ENCODE data around the gene TTLL11. TPM values are rescaled to one million over a fixed set of nuclear protein-coding genes. Genes with fewer than 3 reads are reported as not detected.

The TTLL11 gene
- total RNA-seq, 2 experiments from 2014 or later, result 3.3 to 6.9 TPM

DNA sequence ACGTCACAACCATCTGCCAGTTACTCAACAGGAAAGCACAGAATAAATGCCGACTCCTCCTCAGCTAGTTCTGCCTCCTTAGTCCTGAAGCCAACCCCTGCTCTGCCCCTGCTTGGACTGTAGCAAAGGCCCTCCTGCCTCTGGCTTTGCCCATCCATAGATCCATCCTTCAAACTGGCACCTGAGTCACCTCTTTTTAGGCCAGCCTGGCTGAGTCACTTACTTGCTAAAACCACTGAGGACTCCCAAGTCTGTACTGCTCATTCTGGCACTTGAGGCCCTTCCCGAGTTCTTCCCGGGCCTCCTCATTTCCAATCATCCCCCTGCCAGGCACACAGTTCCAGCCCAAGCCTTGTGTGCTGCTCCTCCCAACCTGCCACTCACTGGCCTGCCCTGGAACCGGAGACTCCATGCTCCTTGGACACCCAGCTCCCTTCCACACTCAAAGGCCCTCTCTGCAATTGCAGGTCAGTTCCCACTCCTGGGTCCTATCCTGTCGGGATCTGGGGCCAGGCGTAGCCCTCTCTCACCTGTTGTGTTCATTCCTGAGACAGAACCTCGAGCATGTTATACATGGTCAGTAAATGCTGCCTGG lies 221.6 kb downstream of the TTLL11 start:
- Histone ChIP-seq H3K79me2 (ENCODE audit: insufficient read depth, low read depth, low read length) (no peaks in the 10 kb centered on the region), H4K20me1 (ENCODE audit: insufficient read depth, low read length) (no peaks in the 10 kb centered on the region), H2AFZ (ENCODE audit: low read length) (no peak overlapping the region), H3K9me2 (ENCODE audit: insufficient read depth, low read length) (no peaks in the 10 kb centered on the region), H3K27ac (ENCODE audit: low read depth, low read length, poor library complexity, severe bottlenecking) (no peak overlapping the region), H3K36me3 (ENCODE audit: insufficient read depth, low read length) (no peaks in the 10 kb centered on the region), H3K4me3 (ENCODE audit: low read depth, low read length, poor library complexity, severe bottlenecking) (no peak overlapping the region), H3K4me1 (ENCODE audit: insufficient read depth, low read length, poor library complexity, severe bottlenecking) (peaks cover 9% of the 10 kb centered on the region), H3K4me2 (ENCODE audit: low read length) (no peak overlapping the region), H3K9me3 (ENCODE audit: low read length) (no peaks in the 10 kb centered on the region)
- BruUV-seq (replicated peaks), result no TSS peak
- POLR2A ChIA-PET, result interaction anchor here (0.5 to 1.0 kb wide), 2 partner anchors 11 to 14 kb away, joined by 4 read pairs; no protein-coding TSS in a partner anchor
- intact Hi-C loops (cut with micrococcal nuclease; ENCODE audit: unreplicated experiment), result no loop called here
- TF ChIP-seq, protein P1, sequence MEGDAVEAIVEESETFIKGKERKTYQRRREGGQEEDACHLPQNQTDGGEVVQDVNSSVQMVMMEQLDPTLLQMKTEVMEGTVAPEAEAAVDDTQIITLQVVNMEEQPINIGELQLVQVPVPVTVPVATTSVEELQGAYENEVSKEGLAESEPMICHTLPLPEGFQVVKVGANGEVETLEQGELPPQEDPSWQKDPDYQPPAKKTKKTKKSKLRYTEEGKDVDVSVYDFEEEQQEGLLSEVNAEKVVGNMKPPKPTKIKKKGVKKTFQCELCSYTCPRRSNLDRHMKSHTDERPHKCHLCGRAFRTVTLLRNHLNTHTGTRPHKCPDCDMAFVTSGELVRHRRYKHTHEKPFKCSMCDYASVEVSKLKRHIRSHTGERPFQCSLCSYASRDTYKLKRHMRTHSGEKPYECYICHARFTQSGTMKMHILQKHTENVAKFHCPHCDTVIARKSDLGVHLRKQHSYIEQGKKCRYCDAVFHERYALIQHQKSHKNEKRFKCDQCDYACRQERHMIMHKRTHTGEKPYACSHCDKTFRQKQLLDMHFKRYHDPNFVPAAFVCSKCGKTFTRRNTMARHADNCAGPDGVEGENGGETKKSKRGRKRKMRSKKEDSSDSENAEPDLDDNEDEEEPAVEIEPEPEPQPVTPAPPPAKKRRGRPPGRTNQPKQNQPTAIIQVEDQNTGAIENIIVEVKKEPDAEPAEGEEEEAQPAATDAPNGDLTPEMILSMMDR (conservative IDR thresholded peaks at IDR 0.05; ENCODE audit: low read length), result no peak
- TF ChIP-seq EZH2phosphoT487 (IDR thresholded peaks at IDR 0.05; ENCODE audit: borderline replicate concordance, low read depth, low read length), result no peak
- DNase-seq (ENCODE audit: low spot score), result no peak
- CTCF ChIA-PET (ENCODE audit: unreplicated experiment), result no interaction called here

- BruUV-seq (replicated peaks), result no TSS peak
- Histone ChIP-seq H3K9me3 (ENCODE audit: low read length) (no peaks in the 10 kb centered on the region), H3K4me2 (ENCODE audit: low read length) (no peak overlapping the region), H3K9me2 (ENCODE audit: insufficient read depth, low read length) (no peaks in the 10 kb centered on the region), H3K36me3 (ENCODE audit: insufficient read depth, low read length) (no peaks in the 10 kb centered on the region), H4K20me1 (ENCODE audit: insufficient read depth, low read length) (no peaks in the 10 kb centered on the region), H3K79me2 (ENCODE audit: insufficient read depth, low read depth, low read length) (no peaks in the 10 kb centered on the region), H2AFZ (ENCODE audit: low read length) (no peak overlapping the region), H3K4me1 (ENCODE audit: insufficient read depth, low read length, poor library complexity, severe bottlenecking) (peaks cover 9% of the 10 kb centered on the region), H3K27ac (ENCODE audit: low read depth, low read length, poor library complexity, severe bottlenecking) (no peak overlapping the region), H3K4me3 (ENCODE audit: low read depth, low read length, poor library complexity, severe bottlenecking) (no peak overlapping the region)
- TF ChIP-seq, protein P1 (conservative IDR thresholded peaks at IDR 0.05; ENCODE audit: low read length), result no peak
- no peak for TF ChIP-seq EZH2phosphoT487 (IDR thresholded peaks at IDR 0.05; ENCODE audit: borderline replicate concordance, low read depth, low read length)
- POLR2A ChIA-PET, result no interaction called here
- intact Hi-C loops (cut with micrococcal nuclease; ENCODE audit: unreplicated experiment), result no loop called here
- DNase-seq (ENCODE audit: low spot score), result no peak
- CTCF ChIA-PET (ENCODE audit: unreplicated experiment), result no interaction called here
These were observed 222.8 kb downstream of the TTLL11 start for GRCh38 chr9:121870271-121870670.

DNA sequence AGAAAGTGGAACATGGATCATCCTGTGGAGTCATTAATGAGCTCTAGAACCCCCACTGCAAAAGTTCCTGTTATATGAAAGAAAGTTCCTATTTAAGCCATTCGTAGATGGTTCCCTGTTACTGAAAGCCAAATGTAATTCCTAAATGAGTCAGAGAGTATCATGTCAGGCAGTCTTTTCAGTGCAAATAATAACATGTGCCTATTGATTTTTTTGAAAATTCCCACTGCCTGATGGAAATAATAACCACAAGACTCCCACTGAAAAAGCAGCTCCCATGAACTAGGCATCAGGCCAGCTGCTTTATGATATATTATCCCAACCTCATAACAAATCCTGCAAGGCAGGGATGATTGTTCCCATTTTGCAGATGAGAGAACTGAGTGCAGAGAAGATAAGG lies 224.5 kb downstream of the TTLL11 start:
- Histone ChIP-seq H3K4me1 (ENCODE audit: insufficient read depth, low read length, poor library complexity, severe bottlenecking) (peaks cover 9% of the 10 kb centered on the region), H3K9me3 (ENCODE audit: low read length) (no peaks in the 10 kb centered on the region), H3K4me3 (ENCODE audit: low read depth, low read length, poor library complexity, severe bottlenecking) (no peak overlapping the region), H3K79me2 (ENCODE audit: insufficient read depth, low read depth, low read length) (no peaks in the 10 kb centered on the region), H3K27ac (ENCODE audit: low read depth, low read length, poor library complexity, severe bottlenecking) (no peak overlapping the region), H2AFZ (ENCODE audit: low read length) (no peak overlapping the region), H4K20me1 (ENCODE audit: insufficient read depth, low read length) (no peaks in the 10 kb centered on the region), H3K4me2 (ENCODE audit: low read length) (no peak overlapping the region), H3K36me3 (ENCODE audit: insufficient read depth, low read length) (no peaks in the 10 kb centered on the region), H3K9me2 (ENCODE audit: insufficient read depth, low read length) (no peaks in the 10 kb centered on the region)
- POLR2A ChIA-PET, result interaction anchor here (0.6 to 0.7 kb wide), 2 partner anchors 9 to 68 kb away, joined by 3 read pairs; no protein-coding TSS in a partner anchor
- no TSS peak for BruUV-seq (replicated peaks)
- TF ChIP-seq EZH2phosphoT487 (IDR thresholded peaks at IDR 0.05; ENCODE audit: borderline replicate concordance, low read depth, low read length), result no peak
- TF ChIP-seq, protein P1 (conservative IDR thresholded peaks at IDR 0.05; ENCODE audit: low read length), result no peak
- CTCF ChIA-PET (ENCODE audit: unreplicated experiment), result no interaction called here
- no peak for DNase-seq (ENCODE audit: low spot score)
- intact Hi-C loops (cut with micrococcal nuclease; ENCODE audit: unreplicated experiment), result no loop called here
